Panc1 (cell line): ENCODE measurements around the gene VANGL2. TPM values are rescaled to one million over a fixed set of nuclear protein-coding genes. Genes with fewer than 3 reads are reported as not detected.

Experiments
- ATAC-seq: fragments of 200-7000 bp; cut with Tn5 transposase; 2 replicates; pipeline ENCODE4 v1.9.1; 2020; ENCODE audit warnings: mild to moderate bottlenecking, moderate library complexity
- BruUV-seq: library from RNA; stranded (reverse); fragments of 400-500 nt; replicated peaks from 2 replicates; lab custom pipeline; 2021; lab: Mats Ljungman, UMichigan
- CTCF ChIA-PET: fragments of 300-600 bp; sonication (Branson Sonifier 250); formaldehyde crosslinking; loops from one replicate; lab custom pipeline; 2022; ENCODE audit warnings: antibody characterized with exemption; lab: Charles Lee
- POLR2A ChIA-PET: fragments of 300-600 bp; sonication (Branson Sonifier 250); formaldehyde crosslinking; loops from one replicate; lab custom pipeline; 2022; ENCODE audit warnings: antibody characterized with exemption; lab: Charles Lee
- DNase-seq: peaks from one replicate; pipeline ENCODE4 v3.0.0-alpha.2; 2010; ENCODE audit warnings: low read depth, low spot score
- H3K27ac ChIP-seq: 2 replicates; pipeline ENCODE4 v1.5.1; 2011; ENCODE audit warnings: mild to moderate bottlenecking, low read length, inconsistent platforms
- H3K27me3 ChIP-seq: fragments of 200-500 bp; sonication (Bioruptor generic); 2 replicates; pipeline ENCODE4 v1.6.0; 2014; ENCODE audit warnings: low read length, inconsistent platforms; ENCODE audit not compliant: control insufficient read depth, insufficient read depth
- H3K36me3 ChIP-seq: fragments of 200-500 bp; sonication (Bioruptor generic); 2 replicates; pipeline ENCODE4 v1.5.1; 2014; ENCODE audit warnings: inconsistent platforms, mild to moderate bottlenecking, low read length, moderate library complexity; ENCODE audit not compliant: control insufficient read depth, insufficient read depth
- H3K4me1 ChIP-seq: 2 replicates; pipeline ENCODE4 v1.5.1; 2011; ENCODE audit warnings: inconsistent platforms, mild to moderate bottlenecking, low read length, moderate library complexity; ENCODE audit not compliant: control insufficient read depth, insufficient read depth
- H3K4me3 ChIP-seq, 2 experiments: 2 replicates each; pipeline ENCODE4 v1.5.1; 2011 to 2012; ENCODE audit warnings: low read depth in 2 of 2, low read length in 2 of 2, mild to moderate bottlenecking in 2 of 2, inconsistent platforms in 1 of 2, moderate library complexity in 1 of 2
- H3K9me3 ChIP-seq: fragments of 200-500 bp; sonication (Bioruptor generic); 2 replicates; pipeline ENCODE4 v1.5.1; 2014; ENCODE audit warnings: low read depth, mild to moderate bottlenecking, inconsistent platforms, low read length, moderate library complexity; ENCODE audit not compliant: control insufficient read depth, insufficient read depth
- CTCF ChIP-seq: fragments of 450-650 bp; IDR thresholded peaks from 2 replicates; pipeline ENCODE4 v1.5.1; 2017; ENCODE audit warnings: mild to moderate bottlenecking
- POLR2AphosphoS5 ChIP-seq: IDR thresholded peaks from 2 replicates; pipeline ENCODE4 v1.6.1; 2012; ENCODE audit warnings: mild to moderate bottlenecking, low read depth, low read length, moderate library complexity
- SIN3A ChIP-seq: IDR thresholded peaks from 2 replicates; pipeline ENCODE4 v1.6.1; 2012; ENCODE audit warnings: low read depth, mild to moderate bottlenecking, low read length, moderate library complexity, borderline replicate concordance; ENCODE audit not compliant: insufficient read depth
- TCF7L2 ChIP-seq: IDR thresholded peaks from 2 replicates; pipeline ENCODE4 v1.6.1; 2011; ENCODE audit warnings: mild to moderate bottlenecking, low read depth, low read length, inconsistent platforms
- in situ Hi-C: cut with HindIII; loops from 2 replicates; pipeline ENCODE4 v1.10.0; 2016; ENCODE audit warnings: low sequenced_read_pairs, low pct_unique_long_range_greater_than_20kb
- intact Hi-C: fragments of 100-400 bp; cut with micrococcal nuclease; formaldehyde crosslinking; loops from one replicate; pipeline ENCODE4 v1.10.0; 2022; ENCODE audit not compliant: unreplicated experiment
- total RNA-seq: library from RNA; stranded (reverse); gene quantifications from one replicate; pipeline ENCODE4 v1.2.1, GENCODE V29; 2021; ENCODE audit not compliant: unreplicated experiment
- TF ChIP-seq, protein P1 (sequence below), 2 experiments: IDR thresholded peaks; 2 replicates each; pipeline ENCODE4 v1.6.1; 2011 to 2012; ENCODE audit warnings: low read depth in 2 of 2, control low read depth in 1 of 2, low read length in 1 of 2, mild to moderate bottlenecking in 1 of 2, moderate library complexity in 1 of 2; ENCODE audit not compliant: insufficient read depth in 1 of 2

VANGL2 gene
- total RNA-seq, 1 experiment from 2014 or later = 0.10 TPM

DNA sequence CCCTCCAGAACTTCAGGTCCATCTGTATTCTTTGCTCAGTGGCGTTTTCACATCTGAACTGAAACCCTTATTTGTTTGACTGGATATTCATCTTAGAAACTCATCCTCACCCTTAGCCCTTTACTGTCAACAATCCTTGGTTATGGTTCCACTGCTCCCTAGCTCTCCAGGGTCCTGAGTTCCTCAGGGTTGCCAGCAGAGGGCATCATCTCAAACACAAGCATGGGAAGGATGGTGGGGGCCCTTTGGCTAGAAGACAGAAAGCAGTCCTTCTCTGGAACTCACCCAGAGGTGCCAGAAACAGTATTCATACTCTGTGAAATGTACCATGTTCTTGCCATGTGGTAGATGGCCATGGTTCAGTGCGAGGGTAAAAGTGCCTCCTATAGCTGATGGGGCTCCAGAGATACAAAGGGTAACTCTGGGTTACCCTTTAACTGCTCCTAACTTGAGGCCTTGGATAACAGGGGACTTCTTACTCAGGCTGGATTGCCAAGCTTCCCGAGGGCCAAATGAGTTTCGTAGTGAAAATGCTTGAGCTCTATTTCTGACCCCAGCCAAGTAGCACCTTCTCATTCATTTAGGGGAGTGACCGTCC lies 45.9 kb upstream of the VANGL2 start:
- CTCF ChIA-PET = interaction anchor here (0.7 to 1.2 kb wide), 3 partner anchors 9 to 22 kb away, joined by 3 to 8 read pairs (median 4); no protein-coding TSS in a partner anchor
- TF ChIP-seq POLR2AphosphoS5 (no peak), CTCF (peak; percentile 70), TCF7L2 (no peak), SIN3A (no peak)
- TF ChIP-seq, protein P1, sequence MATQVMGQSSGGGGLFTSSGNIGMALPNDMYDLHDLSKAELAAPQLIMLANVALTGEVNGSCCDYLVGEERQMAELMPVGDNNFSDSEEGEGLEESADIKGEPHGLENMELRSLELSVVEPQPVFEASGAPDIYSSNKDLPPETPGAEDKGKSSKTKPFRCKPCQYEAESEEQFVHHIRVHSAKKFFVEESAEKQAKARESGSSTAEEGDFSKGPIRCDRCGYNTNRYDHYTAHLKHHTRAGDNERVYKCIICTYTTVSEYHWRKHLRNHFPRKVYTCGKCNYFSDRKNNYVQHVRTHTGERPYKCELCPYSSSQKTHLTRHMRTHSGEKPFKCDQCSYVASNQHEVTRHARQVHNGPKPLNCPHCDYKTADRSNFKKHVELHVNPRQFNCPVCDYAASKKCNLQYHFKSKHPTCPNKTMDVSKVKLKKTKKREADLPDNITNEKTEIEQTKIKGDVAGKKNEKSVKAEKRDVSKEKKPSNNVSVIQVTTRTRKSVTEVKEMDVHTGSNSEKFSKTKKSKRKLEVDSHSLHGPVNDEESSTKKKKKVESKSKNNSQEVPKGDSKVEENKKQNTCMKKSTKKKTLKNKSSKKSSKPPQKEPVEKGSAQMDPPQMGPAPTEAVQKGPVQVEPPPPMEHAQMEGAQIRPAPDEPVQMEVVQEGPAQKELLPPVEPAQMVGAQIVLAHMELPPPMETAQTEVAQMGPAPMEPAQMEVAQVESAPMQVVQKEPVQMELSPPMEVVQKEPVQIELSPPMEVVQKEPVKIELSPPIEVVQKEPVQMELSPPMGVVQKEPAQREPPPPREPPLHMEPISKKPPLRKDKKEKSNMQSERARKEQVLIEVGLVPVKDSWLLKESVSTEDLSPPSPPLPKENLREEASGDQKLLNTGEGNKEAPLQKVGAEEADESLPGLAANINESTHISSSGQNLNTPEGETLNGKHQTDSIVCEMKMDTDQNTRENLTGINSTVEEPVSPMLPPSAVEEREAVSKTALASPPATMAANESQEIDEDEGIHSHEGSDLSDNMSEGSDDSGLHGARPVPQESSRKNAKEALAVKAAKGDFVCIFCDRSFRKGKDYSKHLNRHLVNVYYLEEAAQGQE (IDR thresholded peaks at IDR 0.05; ENCODE audit: insufficient read depth in 1 of 2, low read depth in 2 of 2, low read length in 1 of 2) = no peak
- intact Hi-C loops = no loop called here
- POLR2A ChIA-PET = no interaction called here
- no peaks in the 10 kb centered on the region for H3K27me3 ChIP-seq
- ATAC-seq (peak; percentile 77; the same call in 1 of the 2 replicates), DNase-seq (no peak)
- BruUV-seq = no TSS peak
- no peak overlapping the region for H3K27ac ChIP-seq
- H3K4me1 ChIP-seq = no peaks in the 10 kb centered on the region
- H3K9me3 ChIP-seq = no peaks in the 10 kb centered on the region
- peaks cover 15% of the 10 kb centered on the region for H3K36me3 ChIP-seq
- no peak overlapping the region for H3K4me3 ChIP-seq
- in situ Hi-C loops = no loop called here

DNA sequence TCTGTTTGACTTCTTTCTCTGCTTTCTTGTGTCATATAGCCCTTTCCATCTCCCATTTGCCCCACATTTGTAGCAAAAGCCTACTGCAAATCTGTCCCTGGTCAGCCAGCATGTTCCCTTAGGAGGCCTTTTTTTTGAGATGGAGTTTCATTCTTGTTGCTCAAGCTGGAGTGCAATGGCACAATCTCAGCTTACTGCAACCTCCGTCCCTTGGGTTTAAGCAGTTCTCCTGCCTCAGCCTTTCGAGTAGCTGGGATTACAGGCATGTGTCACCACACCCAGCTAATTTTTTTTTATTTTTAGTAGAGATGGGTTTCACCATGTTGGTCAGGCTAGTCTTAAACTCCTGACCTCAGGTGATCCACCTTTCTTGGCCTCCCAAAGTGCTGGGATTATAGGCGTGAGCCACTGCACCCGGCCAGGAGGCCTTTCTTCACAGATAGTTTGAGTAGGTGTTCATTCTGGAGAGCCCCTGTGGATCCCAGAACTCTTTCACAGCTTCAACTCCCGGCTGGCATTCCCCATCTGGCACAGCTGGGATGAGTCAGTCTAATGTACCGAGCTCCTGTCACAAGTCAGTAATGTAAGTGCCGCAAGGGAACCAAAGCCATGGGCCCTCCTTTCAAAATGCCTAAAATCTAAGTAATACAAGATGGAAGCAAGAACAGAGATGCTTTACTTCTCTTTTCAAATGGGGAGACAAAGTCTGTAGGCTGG lies 42.9 kb upstream of the VANGL2 start:
- in situ Hi-C loops = no loop called here
- intact Hi-C loops = no loop called here
- H3K4me3 ChIP-seq = no peak overlapping the region
- no peak overlapping the region for H3K27ac ChIP-seq
- H3K9me3 ChIP-seq = no peaks in the 10 kb centered on the region
- ChIA-PET CTCF (no interaction called here), POLR2A (interaction anchor here (0.5 kb wide), 1 partner anchor 60 kb away, joined by 8 read pairs; no protein-coding TSS in a partner anchor)
- DNase-seq = no peak
- no TSS peak for BruUV-seq
- TF ChIP-seq POLR2AphosphoS5 (no peak), CTCF (no peak), TCF7L2 (no peak), SIN3A (no peak)
- TF ChIP-seq, protein P1 (IDR thresholded peaks at IDR 0.05; ENCODE audit: insufficient read depth in 1 of 2, low read depth in 2 of 2, low read length in 1 of 2) = no peak
- no peak for ATAC-seq
- H3K4me1 ChIP-seq = no peaks in the 10 kb centered on the region
- H3K36me3 ChIP-seq = peaks cover 12% of the 10 kb centered on the region; the same call in 1 of the 2 replicates
- no peaks in the 10 kb centered on the region for H3K27me3 ChIP-seq
